HepG2 (cell line): Measurements from ENCODE around the gene AGXT.
A peak's percentile ranks its signal among the peaks of the same experiment; 100 is the strongest.

Experiments used
- CREB1 ChIP-seq, 2 experiments: fragments of 450-650 bp in 1 of 2; IDR thresholded peaks; 2 replicates each; pipeline ENCODE4 v1.6.1; 2016 to 2017; ENCODE audit warnings: control low read depth in 1 of 2, mild to moderate bottlenecking in 1 of 2, missing compliant biosample characterization in 1 of 2, missing genetic modification characterization in 1 of 2
- HMGXB3 ChIP-seq: sonication (generic); formaldehyde crosslinking; IDR thresholded peaks from 2 replicates; pipeline ENCODE4 v1.4.0; 2020; ENCODE audit warnings: missing genetic modification reagents, borderline replicate concordance
- IRF2 ChIP-seq: IDR thresholded peaks from 2 replicates; pipeline ENCODE4 v1.6.1; 2018; ENCODE audit warnings: missing genetic modification reagents, missing compliant biosample characterization
- MXI1 ChIP-seq: IDR thresholded peaks from 3 replicates; pipeline ENCODE4 v1.6.1; 2012; ENCODE audit warnings: low read depth, low read length, inconsistent platforms, borderline replicate concordance
- NFRKB ChIP-seq: fragments of 450-650 bp; IDR thresholded peaks from 2 replicates; pipeline ENCODE4 v1.6.1; 2017
- RBM39 ChIP-seq: fragments of 200-400 bp; formaldehyde crosslinking; IDR thresholded peaks from one replicate; pipeline ENCODE4 v1.6.1; 2018; ENCODE audit warnings: antibody characterized with exemption, mild to moderate bottlenecking, low read depth, low read length; ENCODE audit not compliant: poor library complexity, severe bottlenecking
- SP1 ChIP-seq, 2 experiments: fragments of 450-650 bp in 1 of 2; sonication (generic) in 1 of 2; formaldehyde crosslinking in 1 of 2; IDR thresholded peaks; 2 replicates each; pipeline versions ENCODE4 v1.4.0 to v1.6.1; 2016 to 2020; ENCODE audit warnings: missing genetic modification reagents in 1 of 2
- U2AF1 ChIP-seq: fragments of 200-400 bp; formaldehyde crosslinking; optimal IDR thresholded peaks from 2 replicates; pipeline ENCODE3; 2017; ENCODE audit warnings: mild to moderate bottlenecking, low read depth, low read length
- TF ChIP-seq, protein P1 (sequence below): sonication (generic); formaldehyde crosslinking; IDR thresholded peaks from 2 replicates; pipeline ENCODE4 v1.5.0; 2020; ENCODE audit warnings: mild to moderate bottlenecking, missing genetic modification reagents, moderate library complexity
- TF ChIP-seq, protein P2 (sequence below): sonication (generic); formaldehyde crosslinking; IDR thresholded peaks from 2 replicates; pipeline ENCODE4 v1.4.0; 2020; ENCODE audit warnings: low read depth, mild to moderate bottlenecking, missing genetic modification reagents

GRCh38 chr2:240873805-240874714 lies 5.4 kb downstream of the AGXT start:
- no peak for TF ChIP-seq NFRKB
- peak; percentile 94 for TF ChIP-seq IRF2 (CRISPR knock-in tag)
- peak; percentile 80; the same call in 1 of the 3 replicates for TF ChIP-seq MXI1
- TF ChIP-seq, protein P1, sequence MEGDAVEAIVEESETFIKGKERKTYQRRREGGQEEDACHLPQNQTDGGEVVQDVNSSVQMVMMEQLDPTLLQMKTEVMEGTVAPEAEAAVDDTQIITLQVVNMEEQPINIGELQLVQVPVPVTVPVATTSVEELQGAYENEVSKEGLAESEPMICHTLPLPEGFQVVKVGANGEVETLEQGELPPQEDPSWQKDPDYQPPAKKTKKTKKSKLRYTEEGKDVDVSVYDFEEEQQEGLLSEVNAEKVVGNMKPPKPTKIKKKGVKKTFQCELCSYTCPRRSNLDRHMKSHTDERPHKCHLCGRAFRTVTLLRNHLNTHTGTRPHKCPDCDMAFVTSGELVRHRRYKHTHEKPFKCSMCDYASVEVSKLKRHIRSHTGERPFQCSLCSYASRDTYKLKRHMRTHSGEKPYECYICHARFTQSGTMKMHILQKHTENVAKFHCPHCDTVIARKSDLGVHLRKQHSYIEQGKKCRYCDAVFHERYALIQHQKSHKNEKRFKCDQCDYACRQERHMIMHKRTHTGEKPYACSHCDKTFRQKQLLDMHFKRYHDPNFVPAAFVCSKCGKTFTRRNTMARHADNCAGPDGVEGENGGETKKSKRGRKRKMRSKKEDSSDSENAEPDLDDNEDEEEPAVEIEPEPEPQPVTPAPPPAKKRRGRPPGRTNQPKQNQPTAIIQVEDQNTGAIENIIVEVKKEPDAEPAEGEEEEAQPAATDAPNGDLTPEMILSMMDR: peak; percentile 74
- no peak for TF ChIP-seq SP1 (IDR thresholded peaks at IDR 0.05)
- peak; percentile 62 for TF ChIP-seq SP1 (CRISPR knock-in tag; IDR thresholded peaks at IDR 0.05)
- peak; percentile 75; the same call in 1 of the 2 replicates for TF ChIP-seq HMGXB3
- TF ChIP-seq, protein P2, sequence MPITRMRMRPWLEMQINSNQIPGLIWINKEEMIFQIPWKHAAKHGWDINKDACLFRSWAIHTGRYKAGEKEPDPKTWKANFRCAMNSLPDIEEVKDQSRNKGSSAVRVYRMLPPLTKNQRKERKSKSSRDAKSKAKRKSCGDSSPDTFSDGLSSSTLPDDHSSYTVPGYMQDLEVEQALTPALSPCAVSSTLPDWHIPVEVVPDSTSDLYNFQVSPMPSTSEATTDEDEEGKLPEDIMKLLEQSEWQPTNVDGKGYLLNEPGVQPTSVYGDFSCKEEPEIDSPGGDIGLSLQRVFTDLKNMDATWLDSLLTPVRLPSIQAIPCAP (CRISPR knock-in tag): no peak
- TF ChIP-seq RBM39: peak; percentile 90
- TF ChIP-seq CREB1 (IDR thresholded peaks at IDR 0.05): no peak
- TF ChIP-seq CREB1 (CRISPR knock-in tag; IDR thresholded peaks at IDR 0.05): no peak
- no peak for TF ChIP-seq U2AF1
